ENCODE data around the gene DYDC2.
"Not testable (repeated sequence)": the region's sequence is repeated elsewhere in the genome, so short reads cannot be mapped to it uniquely, and the experiment has no call there.

DYDC2 gene

DNA sequence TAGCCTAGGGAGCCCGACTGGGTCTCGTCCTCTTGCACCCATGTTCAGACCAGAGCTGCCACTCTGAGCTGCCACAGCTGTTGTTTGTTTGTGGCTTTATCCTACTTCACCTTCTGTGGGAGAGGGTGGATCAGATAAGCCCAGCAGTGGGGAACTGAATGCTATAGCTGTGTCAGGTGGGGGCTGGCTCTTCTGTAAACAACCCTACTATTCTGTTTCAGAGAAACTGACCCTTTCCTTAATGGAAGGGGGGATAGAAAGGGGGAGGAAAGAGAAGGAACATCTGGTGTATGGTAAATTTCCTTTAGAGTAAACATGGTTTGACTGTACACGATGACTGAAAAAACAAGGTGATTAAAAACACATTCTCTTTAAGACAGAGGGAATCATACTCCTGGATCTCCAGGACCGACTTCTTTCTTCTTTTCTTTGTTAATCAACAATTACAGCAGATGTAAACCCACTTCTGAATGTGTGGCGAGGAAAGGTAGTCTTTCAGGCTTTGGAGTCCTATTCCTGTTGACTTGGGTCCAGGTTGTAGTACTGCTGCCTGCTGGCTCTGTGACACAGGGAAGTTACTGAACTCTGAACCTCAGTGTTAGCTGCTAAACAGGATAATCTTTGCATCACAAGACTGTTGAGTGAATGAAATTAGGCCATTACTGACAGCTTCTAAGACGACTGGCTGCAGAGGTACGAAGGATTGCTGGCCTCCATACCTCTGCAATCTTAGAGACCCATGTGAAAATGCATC, 57.7 kb downstream of the DYDC2 start:
- no peak for DNase-seq (ENCODE audit: low spot score)

DNA sequence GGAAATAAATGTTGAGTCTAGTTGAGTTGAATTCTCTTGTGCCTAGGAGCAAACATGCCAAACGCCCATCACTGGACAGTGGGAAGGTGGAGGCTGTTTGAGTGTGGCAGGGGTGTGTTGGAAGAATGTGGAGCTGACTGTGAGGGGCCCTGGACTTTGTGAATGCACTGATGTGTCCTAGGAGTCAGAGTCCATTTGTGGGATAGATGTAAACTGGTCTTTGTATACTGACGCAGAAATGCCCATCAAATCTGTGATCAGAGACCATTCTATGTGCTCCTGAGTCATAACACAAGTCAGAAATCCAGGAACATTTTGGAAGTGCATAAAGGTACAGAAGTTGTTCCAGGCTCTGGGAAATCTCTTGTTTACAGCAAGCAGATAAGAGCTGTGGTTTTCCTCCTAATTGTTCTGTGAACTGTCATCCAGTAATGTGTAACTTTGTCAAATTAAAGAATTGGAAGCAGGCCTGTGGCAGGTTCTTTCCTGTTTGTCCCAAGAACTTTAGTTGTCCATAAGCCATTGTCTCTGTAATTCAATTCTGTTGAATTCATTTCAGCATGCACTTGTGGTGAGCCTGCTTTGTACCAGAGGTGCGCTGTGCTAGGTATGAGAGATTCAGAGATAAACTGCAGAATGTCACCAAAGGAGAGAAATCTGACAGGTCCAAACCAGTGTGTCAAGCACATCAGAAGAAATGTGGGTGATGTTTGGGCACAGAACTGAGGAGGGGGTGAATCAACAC, 59.3 kb downstream of the DYDC2 start:
- DNase-seq (ENCODE audit: low spot score) = no peak

- no peak for DNase-seq (ENCODE audit: low spot score)
Measured at GRCh38 chr10:80416479-80417098, 60.0 kb downstream of the DYDC2 start.

GRCh38 chr10:80417256-80417655, 60.7 kb downstream of the DYDC2 start:
- not testable (repeated sequence) for DNase-seq (ENCODE audit: low spot score)
